K562 (cell line): ENCODE data around the gene OXLD1. TPM values are rescaled to one million over a fixed set of nuclear protein-coding genes. Genes with fewer than 3 reads are reported as not detected.

Source experiments
- ATAC-seq: fragments of 200-7000 bp; cut with Tn5 transposase; 3 replicates; pipeline ENCODE4 v1.9.1; 2020; ENCODE audit warnings: moderate library complexity
- BruUV-seq: library from RNA; stranded (reverse); fragments of 400-500 nt; replicated peaks from 2 replicates; lab custom pipeline; 2021; lab: Mats Ljungman, UMichigan
- CTCF ChIA-PET: fragments of 300-600 bp; formaldehyde crosslinking; extraction: SDS; loops from one replicate; lab custom pipeline; 2021; ENCODE audit warnings: low intra/inter-chr PET ratio; lab: Yijun Ruan, JAX
- POLR2A ChIA-PET: fragments of 300-600, 350-650 bp; sonication (Branson Sonifier 250); formaldehyde crosslinking; extraction: SDS; loops from one replicate; lab custom pipeline; 2021; ENCODE audit warnings: antibody characterized with exemption, inconsistent platforms; lab: Yijun Ruan, JAX
- DNase-seq, 4 experiments: peaks; one replicate each; pipeline versions ENCODE4 v3.0.0 to v3.0.0-alpha.2; 2011 to 2018; ENCODE audit warnings: low spot score in 3 of 4, mixed read lengths in 3 of 4; ENCODE audit errors: extremely low read depth in 1 of 4
- FAIRE-seq: peaks from 2 replicates; lab custom pipeline; 2011; peaks lifted over from hg19 to GRCh38; lab: Jason Lieb, UNC
- H2AFZ ChIP-seq: 2 replicates; pipeline ENCODE4 v1.6.0; 2011; ENCODE audit warnings: low read depth, low read length, control low read depth, inconsistent platforms
- H3K27ac ChIP-seq: fragments of 200-600 bp; 3 replicates; pipeline ENCODE4 v1.8.0; 2011; ENCODE audit warnings: low read depth, mild to moderate bottlenecking, control low read depth, inconsistent platforms, low read length, moderate library complexity, mixed read lengths; ENCODE audit errors: extremely low read depth
- H3K27me3 ChIP-seq, 2 experiments: fragments of 300-600 bp in 1 of 2; 2 replicates in 1 of 2; 3 replicates in 1 of 2; pipeline versions ENCODE4 v1.6.0 to v1.8.0; 2011; ENCODE audit warnings: inconsistent platforms in 2 of 2, low read length in 2 of 2, mild to moderate bottlenecking in 1 of 2, mixed read lengths in 1 of 2, moderate library complexity in 1 of 2; ENCODE audit not compliant: control insufficient read depth in 2 of 2, insufficient read depth in 2 of 2
- H3K36me3 ChIP-seq: fragments of 300-600 bp; 3 replicates; pipeline ENCODE4 v1.8.0; 2011; ENCODE audit warnings: mild to moderate bottlenecking, low read length, inconsistent platforms; ENCODE audit not compliant: control insufficient read depth, insufficient read depth
- H3K4me1 ChIP-seq, 2 experiments: fragments of 200-600 bp in 1 of 2; replicated peaks in 1 of 2; 2 replicates in 1 of 2; 3 replicates in 1 of 2; pipeline versions ENCODE4 v1.5.1 to v1.8.0; 2011; ENCODE audit warnings: inconsistent platforms in 2 of 2, low read length in 2 of 2, mild to moderate bottlenecking in 1 of 2, mixed read lengths in 1 of 2, moderate library complexity in 1 of 2; ENCODE audit not compliant: control insufficient read depth in 2 of 2, insufficient read depth in 2 of 2
- H3K4me2 ChIP-seq: 2 replicates; pipeline ENCODE4 v1.6.1; 2011; ENCODE audit warnings: low read length, control low read depth, inconsistent platforms, mixed read lengths; ENCODE audit not compliant: insufficient read depth
- H3K4me3 ChIP-seq: fragments of 200-600 bp; sonication (generic), shearing (Covaris generic); 2 replicates; pipeline ENCODE4 v1.5.1; 2016; ENCODE audit warnings: control low read depth, inconsistent platforms
- H3K79me2 ChIP-seq: fragments of 200-600 bp; 3 replicates; pipeline ENCODE4 v1.8.0; 2011; ENCODE audit warnings: low read length, inconsistent platforms; ENCODE audit not compliant: control insufficient read depth, insufficient read depth
- H3K9ac ChIP-seq, 2 experiments: 2 replicates each; pipeline versions ENCODE4 v1.6.0 to v1.6.1; 2011; ENCODE audit warnings: low read depth in 2 of 2, low read length in 2 of 2, control low read depth in 1 of 2, inconsistent platforms in 1 of 2, mild to moderate bottlenecking in 1 of 2, mixed read lengths in 1 of 2; ENCODE audit not compliant: insufficient read depth in 1 of 2
- H3K9me1 ChIP-seq: one replicate; pipeline ENCODE4 v1.6.0; 2011; ENCODE audit warnings: inconsistent platforms, mild to moderate bottlenecking, low read length, moderate library complexity; ENCODE audit not compliant: control insufficient read depth, insufficient read depth
- H3K9me3 ChIP-seq: replicated peaks from 2 replicates; pipeline ENCODE4 v1.5.1; 2011; ENCODE audit warnings: low read depth, low read length, inconsistent platforms; ENCODE audit not compliant: control insufficient read depth, insufficient read depth
- H4K20me1 ChIP-seq: replicated peaks from 2 replicates; pipeline ENCODE4 v1.6.1; 2011; ENCODE audit warnings: low read length, inconsistent platforms, mixed read lengths; ENCODE audit not compliant: control insufficient read depth, insufficient read depth
- HMG20A ChIP-seq: fragments of 450-650 bp; formaldehyde crosslinking; conservative IDR thresholded peaks from 2 replicates; pipeline ENCODE4 v1.4.0; 2020; ENCODE audit warnings: mild to moderate bottlenecking, mixed read lengths
- HNRNPL ChIP-seq: fragments of 200-400 bp; formaldehyde crosslinking; IDR thresholded peaks from 2 replicates; pipeline ENCODE4 v1.6.1; 2017; ENCODE audit warnings: low read depth, mild to moderate bottlenecking, low read length
- KLF1 ChIP-seq: fragments of 450-650 bp; IDR thresholded peaks from 2 replicates; pipeline ENCODE4 v1.6.1; 2016; ENCODE audit warnings: missing genetic modification characterization, missing compliant biosample characterization
- POLR2G ChIP-seq: fragments of 200-400 bp; formaldehyde crosslinking; IDR thresholded peaks from 2 replicates; pipeline ENCODE4 v1.6.1; 2017; ENCODE audit warnings: low read depth, mild to moderate bottlenecking, antibody characterized with exemption, low read length, moderate library complexity
- SAFB ChIP-seq: fragments of 200-400 bp; formaldehyde crosslinking; IDR thresholded peaks from 2 replicates; pipeline ENCODE4 v1.6.1; 2017; ENCODE audit warnings: low read depth, low read length, borderline replicate concordance
- SMAD4 ChIP-seq: fragments of 250-450 bp; sonication (Bioruptor Pico); conservative IDR thresholded peaks from 2 replicates; pipeline ENCODE4 v1.8.0; 2021; ENCODE audit warnings: inconsistent platforms, mild to moderate bottlenecking, moderate library complexity
- WGBS: fragments of 100-300 bp; shearing (Covaris generic); methylation state at CpG from one replicate; pipeline ENCODE4 v1.1.6; 2016; ENCODE audit warnings: low coverage, mixed read lengths; ENCODE audit not compliant: insufficient coverage; ENCODE audit errors: missing lambda C conversion rate; 5-methylcytosine and 5-hydroxymethylcytosine counted together
- in situ Hi-C: fragments of 300-500 bp; cut with MboI; formaldehyde crosslinking; loops from 4 replicates; pipeline ENCODE4 v1.15.0; 2018; ENCODE audit warnings: inconsistent platforms, mixed read lengths
- intact Hi-C: fragments of 100-400 bp; cut with micrococcal nuclease; formaldehyde crosslinking; loops from 2 replicates; pipeline ENCODE4 v1.14.2; 2022
- polyA plus RNA-seq, 8 experiments: library from polyadenylated mRNA; depleted of rRNA in 4 of 8; stranded (reverse) in 5 of 8; unstranded in 3 of 8; fragments of >200 nt; fragmentation: Nextera tagmentation in 2 of 8; fragmentation: Illumina TruSeq in 1 of 8; extraction: Ambion mirVana in 2 of 8; extraction: Trizol in 1 of 8; gene quantifications; 2 replicates each; pipeline versions ENCODE4 v1.2.1 to v1.2.3, GENCODE V29; 2011 to 2014; ENCODE audit warnings: inconsistent platforms in 1 of 8, missing spikeins in 1 of 8
- total RNA-seq, 7 experiments: library from RNA; depleted of rRNA in 6 of 7; stranded (reverse); fragments of >200 nt in 6 of 7; fragmentation: Illumina TruSeq in 2 of 7; extraction: Trizol in 2 of 7; gene quantifications; 2 replicates each; pipeline versions ENCODE4 v1.2.1 to v1.2.3, GENCODE V29; 2011 to 2021; ENCODE audit warnings: low replicate concordance in 1 of 7
- TF ChIP-seq, protein P1 (sequence below): fragments of 250-450 bp; sonication (Bioruptor Pico); IDR thresholded peaks from 2 replicates; pipeline ENCODE4 v1.4.0; 2020
- TF ChIP-seq, protein P2 (sequence below): fragments of 450-650 bp; IDR thresholded peaks from 2 replicates; pipeline ENCODE4 v1.6.1; 2017; ENCODE audit warnings: mild to moderate bottlenecking, moderate library complexity
- TF ChIP-seq, protein P3 (sequence below): sonication (generic); formaldehyde crosslinking; IDR thresholded peaks from 2 replicates; pipeline ENCODE4 v1.9.0; 2022; ENCODE audit warnings: mild to moderate bottlenecking, missing genetic modification reagents

The OXLD1 gene
- total and polyA plus RNA-seq, 9 of the 15 experiments (the other 6 are each of a cell fraction or from before 2014, with no cell fraction given): 4.4 to 115 (median 29.3) TPM

DNA sequence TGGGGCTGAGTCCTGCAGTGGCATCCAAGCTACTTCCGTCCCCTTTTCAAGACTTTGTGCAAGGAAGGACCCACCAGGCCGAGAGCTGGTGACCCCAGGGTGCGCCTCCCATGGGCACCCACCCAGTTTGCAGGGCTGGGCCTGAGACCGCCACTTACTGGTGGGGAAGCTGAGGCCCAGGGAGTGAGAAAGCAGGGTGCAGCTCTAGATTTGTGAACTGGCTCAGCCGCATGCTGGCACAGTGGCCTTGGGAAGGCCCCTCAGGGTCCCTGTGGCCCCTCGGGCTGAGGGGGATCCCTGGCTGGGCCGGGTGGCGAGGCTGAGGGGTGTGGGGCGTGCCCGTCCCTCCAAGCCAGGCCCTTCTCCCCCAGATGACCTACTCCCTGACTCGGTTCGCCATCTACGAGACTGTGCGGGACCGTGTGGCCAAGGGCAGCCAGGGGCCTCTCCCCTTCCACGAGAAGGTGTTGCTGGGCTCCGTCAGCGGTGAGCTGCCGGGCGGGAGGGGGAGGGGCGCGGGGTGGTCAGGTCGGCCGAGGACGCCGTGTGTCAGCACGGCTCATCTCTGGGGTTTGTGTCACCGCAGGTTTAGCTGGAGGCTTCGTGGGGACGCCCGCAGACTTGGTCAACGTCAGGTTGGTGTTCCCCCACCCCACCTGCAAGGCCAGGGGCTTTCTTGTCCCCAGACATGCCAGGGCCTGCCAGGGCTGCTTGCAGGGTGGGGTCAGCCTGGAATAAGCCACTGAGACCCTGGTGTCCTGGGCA lies 48.9 kb upstream of the OXLD1 start:
- TF ChIP-seq POLR2G (peak; percentile 18), SAFB (no peak), HNRNPL (peak; percentile 14; the same call in 1 of the 2 replicates), SMAD4 (no peak), HMG20A (CRISPR knock-in tag) (no peak), KLF1 (tag) (no peak)
- TF ChIP-seq, protein P1, sequence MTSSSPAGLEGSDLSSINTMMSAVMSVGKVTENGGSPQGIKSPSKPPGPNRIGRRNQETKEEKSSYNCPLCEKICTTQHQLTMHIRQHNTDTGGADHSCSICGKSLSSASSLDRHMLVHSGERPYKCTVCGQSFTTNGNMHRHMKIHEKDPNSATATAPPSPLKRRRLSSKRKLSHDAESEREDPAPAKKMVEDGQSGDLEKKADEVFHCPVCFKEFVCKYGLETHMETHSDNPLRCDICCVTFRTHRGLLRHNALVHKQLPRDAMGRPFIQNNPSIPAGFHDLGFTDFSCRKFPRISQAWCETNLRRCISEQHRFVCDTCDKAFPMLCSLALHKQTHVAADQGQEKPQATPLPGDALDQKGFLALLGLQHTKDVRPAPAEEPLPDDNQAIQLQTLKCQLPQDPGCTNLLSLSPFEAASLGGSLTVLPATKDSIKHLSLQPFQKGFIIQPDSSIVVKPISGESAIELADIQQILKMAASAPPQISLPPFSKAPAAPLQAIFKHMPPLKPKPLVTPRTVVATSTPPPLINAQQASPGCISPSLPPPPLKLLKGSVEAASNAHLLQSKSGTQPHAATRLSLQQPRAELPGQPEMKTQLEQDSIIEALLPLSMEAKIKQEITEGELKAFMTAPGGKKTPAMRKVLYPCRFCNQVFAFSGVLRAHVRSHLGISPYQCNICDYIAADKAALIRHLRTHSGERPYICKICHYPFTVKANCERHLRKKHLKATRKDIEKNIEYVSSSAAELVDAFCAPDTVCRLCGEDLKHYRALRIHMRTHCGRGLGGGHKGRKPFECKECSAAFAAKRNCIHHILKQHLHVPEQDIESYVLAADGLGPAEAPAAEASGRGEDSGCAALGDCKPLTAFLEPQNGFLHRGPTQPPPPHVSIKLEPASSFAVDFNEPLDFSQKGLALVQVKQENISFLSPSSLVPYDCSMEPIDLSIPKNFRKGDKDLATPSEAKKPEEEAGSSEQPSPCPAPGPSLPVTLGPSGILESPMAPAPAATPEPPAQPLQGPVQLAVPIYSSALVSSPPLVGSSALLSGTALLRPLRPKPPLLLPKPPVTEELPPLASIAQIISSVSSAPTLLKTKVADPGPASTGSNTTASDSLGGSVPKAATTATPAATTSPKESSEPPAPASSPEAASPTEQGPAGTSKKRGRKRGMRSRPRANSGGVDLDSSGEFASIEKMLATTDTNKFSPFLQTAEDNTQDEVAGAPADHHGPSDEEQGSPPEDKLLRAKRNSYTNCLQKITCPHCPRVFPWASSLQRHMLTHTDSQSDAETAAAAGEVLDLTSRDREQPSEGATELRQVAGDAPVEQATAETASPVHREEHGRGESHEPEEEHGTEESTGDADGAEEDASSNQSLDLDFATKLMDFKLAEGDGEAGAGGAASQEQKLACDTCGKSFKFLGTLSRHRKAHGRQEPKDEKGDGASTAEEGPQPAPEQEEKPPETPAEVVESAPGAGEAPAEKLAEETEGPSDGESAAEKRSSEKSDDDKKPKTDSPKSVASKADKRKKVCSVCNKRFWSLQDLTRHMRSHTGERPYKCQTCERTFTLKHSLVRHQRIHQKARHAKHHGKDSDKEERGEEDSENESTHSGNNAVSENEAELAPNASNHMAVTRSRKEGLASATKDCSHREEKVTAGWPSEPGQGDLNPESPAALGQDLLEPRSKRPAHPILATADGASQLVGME: no peak
- TF ChIP-seq, protein P2, sequence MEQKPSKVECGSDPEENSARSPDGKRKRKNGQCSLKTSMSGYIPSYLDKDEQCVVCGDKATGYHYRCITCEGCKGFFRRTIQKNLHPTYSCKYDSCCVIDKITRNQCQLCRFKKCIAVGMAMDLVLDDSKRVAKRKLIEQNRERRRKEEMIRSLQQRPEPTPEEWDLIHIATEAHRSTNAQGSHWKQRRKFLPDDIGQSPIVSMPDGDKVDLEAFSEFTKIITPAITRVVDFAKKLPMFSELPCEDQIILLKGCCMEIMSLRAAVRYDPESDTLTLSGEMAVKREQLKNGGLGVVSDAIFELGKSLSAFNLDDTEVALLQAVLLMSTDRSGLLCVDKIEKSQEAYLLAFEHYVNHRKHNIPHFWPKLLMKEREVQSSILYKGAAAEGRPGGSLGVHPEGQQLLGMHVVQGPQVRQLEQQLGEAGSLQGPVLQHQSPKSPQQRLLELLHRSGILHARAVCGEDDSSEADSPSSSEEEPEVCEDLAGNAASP: no peak
- TF ChIP-seq, protein P3, sequence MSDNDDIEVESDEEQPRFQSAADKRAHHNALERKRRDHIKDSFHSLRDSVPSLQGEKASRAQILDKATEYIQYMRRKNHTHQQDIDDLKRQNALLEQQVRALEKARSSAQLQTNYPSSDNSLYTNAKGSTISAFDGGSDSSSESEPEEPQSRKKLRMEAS (CRISPR knock-in tag): peak; percentile 20; the same call in 1 of the 2 replicates
- Histone ChIP-seq H3K9ac (peak overlapping the region in 1 of 2 experiments; percentile 95; a peak in 2 of 4 replicates), H3K9me1 (no peaks in the 10 kb centered on the region), H3K4me3 (no peak overlapping the region), H3K36me3 (peaks cover 59% of the 10 kb centered on the region; the same call in 1 of the 3 replicates), H3K79me2 (peaks cover 35% of the 10 kb centered on the region), H3K4me1 (peaks cover 23 to 87% of the 10 kb centered on the region in 2 experiments), H4K20me1 (peaks cover 12% of the 10 kb centered on the region), H2AFZ (no peak overlapping the region), H3K27me3 (no peaks in the 10 kb centered on the region), H3K9me3 (no peaks in the 10 kb centered on the region), H3K27ac (no peak overlapping the region), H3K4me2 (no peak overlapping the region)
- no peak for DNase-seq
- BruUV-seq: no TSS peak
- WGBS: 97% methylated on average over 11 of the region's 32 CpGs
- intact Hi-C loops: no loop called here
- in situ Hi-C loops: no loop called here
- no peak for FAIRE-seq
- POLR2A ChIA-PET: interaction anchor here (0.6 to 5.2 kb wide), 7 partner anchors 8 to 813 kb away, joined by 3 to 59 read pairs (median 5); partner anchors contain the start of genes MRPL12 and P4HB
- CTCF ChIA-PET: no interaction called here
- ATAC-seq: no peak
